GM19240 (cell line): ENCODE data around the gene GNAI3.
A peak's percentile ranks its signal among the peaks of the same experiment; 100 is the strongest.

ENCODE experiments used
- DNase-seq: peaks from one replicate; pipeline ENCODE4 v3.0.0; 2011; ENCODE audit warnings: low spot score; ENCODE audit not compliant: insufficient read length

The GNAI3 gene

GRCh38 chr1:109548321-109549267 is at the start of gene GNAI3:
Gene GNAI3 (plus strand): TSS chr1:109548615. CDS start chr1:109548721, 106 bp downstream.
- peak; percentile 94 for DNase-seq

GRCh38 chr1:109499081-109499480 is 49.3 kb upstream of the GNAI3 start:
- DNase-seq = no peak

- DNase-seq = no peak
Measured at GRCh38 chr1:109499661-109500536, 48.5 kb upstream of the GNAI3 start.

- no peak for DNase-seq
Measured at GRCh38 chr1:109500941-109501381, 47.5 kb upstream of the GNAI3 start.

- DNase-seq = no peak
Measured at GRCh38 chr1:109501644-109502363, 46.6 kb upstream of the GNAI3 start.

- DNase-seq = no peak
Measured at GRCh38 chr1:109502364-109502851, 46.0 kb upstream of the GNAI3 start.

- no peak for DNase-seq
Measured at GRCh38 chr1:109503935-109504334, 44.5 kb upstream of the GNAI3 start.

- DNase-seq = no peak
Measured at GRCh38 chr1:109504974-109505373, 43.4 kb upstream of the GNAI3 start.

- no peak for DNase-seq
Measured at GRCh38 chr1:109508001-109508872, 40.2 kb upstream of the GNAI3 start.

- DNase-seq = no peak
Measured at GRCh38 chr1:109508873-109509175, 39.6 kb upstream of the GNAI3 start.

GRCh38 chr1:109509176-109510134 is 39.0 kb upstream of the GNAI3 start, which contains the start of gene AMIGO1:
Gene AMIGO1 (minus strand): TSS chr1:109509727. CDS start chr1:109508912, 815 bp downstream.
- DNase-seq = peak; percentile 61

GRCh38 chr1:109513110-109513710 is 35.2 kb upstream of the GNAI3 start:
- no peak for DNase-seq

- no peak for DNase-seq
Measured at GRCh38 chr1:109514846-109515245, 33.6 kb upstream of the GNAI3 start.

GRCh38 chr1:109516872-109517271 is 31.5 kb upstream of the GNAI3 start:
- no peak for DNase-seq

GRCh38 chr1:109517337-109517736 is 31.1 kb upstream of the GNAI3 start:
- no peak for DNase-seq

GRCh38 chr1:109521002-109521951 is 27.1 kb upstream of the GNAI3 start:
- no peak for DNase-seq

- DNase-seq = no peak
Measured at GRCh38 chr1:109522026-109522425, 26.4 kb upstream of the GNAI3 start.

- DNase-seq = no peak
Measured at GRCh38 chr1:109523706-109524105, 24.7 kb upstream of the GNAI3 start.
